Right ventricle myocardium superior (tissue), 1 donor: ENCODE results near the gene PCP2. TPM values are rescaled to one million over a fixed set of nuclear protein-coding genes. Genes with fewer than 3 reads are reported as not detected.

Experiments
- microRNA-seq: library from miRNA; unstranded; fragments of <30 nt; microRNA quantifications from one replicate; pipeline ENCODE4 v1.2.0, GENCODE V29; 2020
- total RNA-seq: library from RNA; stranded (reverse); fragmentation: NEBNext Ultra II Directional; extraction: Animal tissue kit (Norgen Biotek cat#: 25700); gene quantifications from one replicate; pipeline ENCODE4 v1.2.1, GENCODE V29; 2021
- donor health status: DM: no; HTN: yes; CAD: no; lungs with severe emphysema.

PCP2 gene
- total RNA-seq, 1 donor from 2014 or later: 3.9 TPM

Small RNAs within 50 kb of the gene (microRNA-seq; reads per million reads assigned to microRNA genes)
- not detected for gene MIR6792

Other genes with a start within 250 kb of the PCP2 start
- gene PEX11G, start 144.7 kb downstream of the PCP2 start, total RNA-seq: 0.97 TPM
- gene ZNF358, start 117.6 kb downstream of the PCP2 start, total RNA-seq: 92.1 TPM
- 17.5 TPM for gene MCOLN1, start 111.1 kb downstream of the PCP2 start, total RNA-seq
- 50.4 TPM for gene PNPLA6, start 98.0 kb downstream of the PCP2 start, total RNA-seq
- 1.0 TPM for gene CAMSAP3, start 37.9 kb downstream of the PCP2 start, total RNA-seq
- 23.5 TPM for gene XAB2, start 4.2 kb downstream of the PCP2 start, total RNA-seq
- gene PET100, start 3.9 kb downstream of the PCP2 start, total RNA-seq: 208 TPM
- 7.0 TPM for gene STXBP2, start 3.4 kb upstream of the PCP2 start, total RNA-seq
- 0.48 TPM for gene RETN, start 35.3 kb upstream of the PCP2 start, total RNA-seq
- 0.67 TPM for gene MCEMP1, start 43.4 kb upstream of the PCP2 start, total RNA-seq
- gene TRAPPC5, start 47.1 kb upstream of the PCP2 start, total RNA-seq: 116 TPM
- 0.56 TPM for gene FCER2, start 68.4 kb upstream of the PCP2 start, total RNA-seq
- 1.1 TPM for gene CLEC4G, start 98.4 kb upstream of the PCP2 start, total RNA-seq
- gene CD209, start 113.8 kb upstream of the PCP2 start, total RNA-seq: 11.4 TPM
- not detected for gene CLEC4M, start 129.5 kb upstream of the PCP2 start, total RNA-seq
- gene EVI5L, start 196.5 kb upstream of the PCP2 start, total RNA-seq: 19.4 TPM
- gene PRR36, start 240.7 kb upstream of the PCP2 start, total RNA-seq: 0.08 TPM